ENCODE data around the gene PIR. TPM values are rescaled to one million over a fixed set of nuclear protein-coding genes. Genes with fewer than 3 reads are reported as not detected.

The PIR gene
- total and polyA plus RNA-seq, 2 experiments from 2014 or later, result 4.5 to 5.3 TPM

- Histone ChIP-seq H3K27ac (no peak overlapping the region), H3K4me3 (no peak overlapping the region), H3K9me3 (ENCODE audit: low read depth) (no peaks in the 10 kb centered on the region), H3K36me3 (no peaks in the 10 kb centered on the region), H3K4me1 (ENCODE audit: low read depth) (no peaks in the 10 kb centered on the region), H3K27me3 (no peaks in the 10 kb centered on the region)
- no peak for TF ChIP-seq CTCF (IDR thresholded peaks at IDR 0.05; ENCODE audit: low read depth, low read length)
- no peak for DNase-seq (ENCODE audit: low read depth in 1 of 2, low spot score in 1 of 2)
Observed at GRCh38 chrX:15511563-15511962, 18.4 kb upstream of the PIR start.

GRCh38 chrX:15509845-15510244 lies 16.7 kb upstream of the PIR start:
- Histone ChIP-seq H3K27me3 (no peaks in the 10 kb centered on the region), H3K9me3 (ENCODE audit: low read depth) (no peaks in the 10 kb centered on the region), H3K4me3 (no peak overlapping the region), H3K4me1 (ENCODE audit: low read depth) (no peaks in the 10 kb centered on the region), H3K27ac (no peak overlapping the region), H3K36me3 (no peaks in the 10 kb centered on the region)
- no peak for DNase-seq (ENCODE audit: low read depth in 1 of 2, low spot score in 1 of 2)
- TF ChIP-seq CTCF (IDR thresholded peaks at IDR 0.05; ENCODE audit: low read depth, low read length), result no peak

- no peak overlapping the region for H3K4me3 ChIP-seq
- no peaks in the 10 kb centered on the region for H3K36me3 ChIP-seq
- H3K27ac ChIP-seq, result no peak overlapping the region
- no peaks in the 10 kb centered on the region for H3K9me3 ChIP-seq (ENCODE audit: low read depth)
- peaks cover 3% of the 10 kb centered on the region for H3K27me3 ChIP-seq
- no peak for TF ChIP-seq CTCF (IDR thresholded peaks at IDR 0.05; ENCODE audit: low read depth, low read length)
- no peaks in the 10 kb centered on the region for H3K4me1 ChIP-seq (ENCODE audit: low read depth)
- DNase-seq (ENCODE audit: low read depth in 1 of 2, low spot score in 1 of 2), result no peak
Observed at GRCh38 chrX:15507005-15507404, 13.9 kb upstream of the PIR start.

- no peak for DNase-seq (ENCODE audit: low read depth in 1 of 2, low spot score in 1 of 2)
- no peak overlapping the region for H3K4me3 ChIP-seq
- no peak overlapping the region for H3K27ac ChIP-seq
- H3K27me3 ChIP-seq, result peaks cover 3% of the 10 kb centered on the region
- no peaks in the 10 kb centered on the region for H3K4me1 ChIP-seq (ENCODE audit: low read depth)
- no peak for TF ChIP-seq CTCF (IDR thresholded peaks at IDR 0.05; ENCODE audit: low read depth, low read length)
- no peaks in the 10 kb centered on the region for H3K36me3 ChIP-seq
- no peaks in the 10 kb centered on the region for H3K9me3 ChIP-seq (ENCODE audit: low read depth)
Observed at GRCh38 chrX:15505101-15505500, 12.0 kb upstream of the PIR start.

- H3K27ac ChIP-seq, result no peak overlapping the region
- no peaks in the 10 kb centered on the region for H3K4me1 ChIP-seq (ENCODE audit: low read depth)
- no peaks in the 10 kb centered on the region for H3K36me3 ChIP-seq
- H3K9me3 ChIP-seq (ENCODE audit: low read depth), result no peaks in the 10 kb centered on the region
- no peak overlapping the region for H3K4me3 ChIP-seq
- DNase-seq (ENCODE audit: low read depth in 1 of 2, low spot score in 1 of 2), result no peak
- H3K27me3 ChIP-seq, result peaks cover 3% of the 10 kb centered on the region
- no peak for TF ChIP-seq CTCF (IDR thresholded peaks at IDR 0.05; ENCODE audit: low read depth, low read length)
Observed at GRCh38 chrX:15504661-15505060, 11.5 kb upstream of the PIR start.

GRCh38 chrX:15501506-15501905 lies 8.4 kb upstream of the PIR start:
- Histone ChIP-seq H3K4me3 (no peak overlapping the region), H3K9me3 (ENCODE audit: low read depth) (no peaks in the 10 kb centered on the region), H3K27me3 (peaks cover 3% of the 10 kb centered on the region), H3K36me3 (no peaks in the 10 kb centered on the region), H3K27ac (no peak overlapping the region), H3K4me1 (ENCODE audit: low read depth) (peaks cover 2% of the 10 kb centered on the region)
- no peak for DNase-seq (ENCODE audit: low read depth in 1 of 2, low spot score in 1 of 2)
- TF ChIP-seq CTCF (IDR thresholded peaks at IDR 0.05; ENCODE audit: low read depth, low read length), result no peak
